HL-60 (cell line): ENCODE measurements around the gene UBAC2.

ENCODE experiments used
- DNase-seq, 2 experiments: peaks; one replicate each; pipeline ENCODE4 v3.0.0-alpha.2; 2010 to 2020; ENCODE audit warnings: low read depth in 1 of 2, low spot score in 1 of 2
- H3K27ac ChIP-seq: fragments of 250-450 bp; sonication (Bioruptor Pico); replicated peaks from 2 replicates; pipeline ENCODE4 v1.5.1; 2020; ENCODE audit warnings: mild to moderate bottlenecking, moderate library complexity
- H3K27me3 ChIP-seq: fragments of 250-450 bp; sonication (Bioruptor Pico); 2 replicates; pipeline ENCODE4 v1.5.1; 2021; ENCODE audit warnings: mild to moderate bottlenecking, moderate library complexity; ENCODE audit not compliant: insufficient read depth, poor library complexity, severe bottlenecking
- H3K4me3 ChIP-seq: replicated peaks from 2 replicates; pipeline ENCODE4 v1.5.1; 2011; ENCODE audit warnings: mild to moderate bottlenecking, control low read depth, low read length; ENCODE audit not compliant: insufficient read depth
- CTCF ChIP-seq: IDR thresholded peaks from one replicate; pipeline ENCODE4 v1.5.1; 2011; ENCODE audit warnings: low read length, control low read depth, inconsistent platforms; ENCODE audit not compliant: insufficient read depth
- GABPA ChIP-seq: IDR thresholded peaks from 2 replicates; pipeline ENCODE4 v1.6.1; 2012; ENCODE audit warnings: low read depth
- POLR2AphosphoS5 ChIP-seq: IDR thresholded peaks from 2 replicates; pipeline ENCODE4 v1.6.1; 2012; ENCODE audit warnings: low read depth
- REST ChIP-seq: IDR thresholded peaks from 2 replicates; pipeline ENCODE4 v1.6.1; 2012; ENCODE audit warnings: low read depth; ENCODE audit not compliant: insufficient replicate concordance
- SPI1 ChIP-seq: IDR thresholded peaks from 2 replicates; pipeline ENCODE4 v1.6.1; 2012; ENCODE audit warnings: low read depth, mild to moderate bottlenecking, borderline replicate concordance

Gene UBAC2

GRCh38 chr13:99289271-99289670 lies 88.6 kb downstream of the UBAC2 start:
- no peak for TF ChIP-seq GABPA
- no peak; the same call in 1 of the 2 replicates for TF ChIP-seq SPI1
- TF ChIP-seq CTCF, result no peak
- no peak for TF ChIP-seq POLR2AphosphoS5
- TF ChIP-seq REST, result no peak
- no peak for DNase-seq
- no peaks in the 10 kb centered on the region for H3K27me3 ChIP-seq
- H3K27ac ChIP-seq, result no peak overlapping the region; the same call in 1 of the 2 replicates
- H3K4me3 ChIP-seq, result no peak overlapping the region

- H3K27ac ChIP-seq, result no peak overlapping the region
- no peaks in the 10 kb centered on the region for H3K27me3 ChIP-seq
- H3K4me3 ChIP-seq, result no peak overlapping the region
- DNase-seq, result no peak
- TF ChIP-seq GABPA, result no peak
- no peak for TF ChIP-seq REST
- no peak for TF ChIP-seq SPI1
- no peak for TF ChIP-seq CTCF
- no peak for TF ChIP-seq POLR2AphosphoS5
Observed at GRCh38 chr13:99289674-99290337, 89.2 kb downstream of the UBAC2 start.

- TF ChIP-seq GABPA (no peak), POLR2AphosphoS5 (no peak; the same call in 1 of the 2 replicates), SPI1 (no peak), REST (no peak), CTCF (no peak)
- Histone ChIP-seq H3K27me3 (no peaks in the 10 kb centered on the region), H3K4me3 (no peak overlapping the region), H3K27ac (no peak overlapping the region)
- DNase-seq, result no peak
Observed at GRCh38 chr13:99290894-99291293, 90.2 kb downstream of the UBAC2 start.
